Nephron (organoid): ENCODE data around the gene EMD.
A peak's percentile ranks its signal among the peaks of the same experiment; 100 is the strongest.
"Not testable (repeated sequence)": the region's sequence is repeated elsewhere in the genome, so short reads cannot be mapped to it uniquely, and the experiment has no call there.

Experiments used
- H3K27ac Mint-ChIP-seq, 3 experiments: 2 replicates each; pipeline ENCODE4 v1.8.0; 2020; ENCODE audit warnings: mixed read lengths in 3 of 3, mild to moderate bottlenecking in 2 of 3, moderate library complexity in 1 of 3
- H3K27me3 Mint-ChIP-seq: 2 replicates; pipeline ENCODE4 v1.8.0; 2021; ENCODE audit warnings: low read depth, mild to moderate bottlenecking, moderate library complexity, mixed read lengths
- H3K36me3 Mint-ChIP-seq: 2 replicates; pipeline ENCODE4 v1.8.0; 2020; ENCODE audit warnings: low read depth, mixed read lengths
- H3K4me1 Mint-ChIP-seq: 2 replicates; pipeline ENCODE4 v1.8.0; 2020; ENCODE audit warnings: mixed read lengths
- H3K4me3 Mint-ChIP-seq, 3 experiments: 2 replicates each; pipeline ENCODE4 v1.8.0; 2020; ENCODE audit warnings: mild to moderate bottlenecking in 3 of 3, mixed read lengths in 3 of 3, moderate library complexity in 2 of 3
- H3K9me3 Mint-ChIP-seq: 2 replicates; pipeline ENCODE4 v1.8.0; 2020; ENCODE audit warnings: mixed read lengths
- CTCF ChIP-seq, 3 experiments: fragments of 200-600 bp; sonication (generic); IDR thresholded peaks; one replicate each; pipeline ENCODE4 v1.5.0; 2021; ENCODE audit warnings: antibody characterized with exemption in 3 of 3; ENCODE audit not compliant: unreplicated experiment in 3 of 3

The EMD gene

DNA sequence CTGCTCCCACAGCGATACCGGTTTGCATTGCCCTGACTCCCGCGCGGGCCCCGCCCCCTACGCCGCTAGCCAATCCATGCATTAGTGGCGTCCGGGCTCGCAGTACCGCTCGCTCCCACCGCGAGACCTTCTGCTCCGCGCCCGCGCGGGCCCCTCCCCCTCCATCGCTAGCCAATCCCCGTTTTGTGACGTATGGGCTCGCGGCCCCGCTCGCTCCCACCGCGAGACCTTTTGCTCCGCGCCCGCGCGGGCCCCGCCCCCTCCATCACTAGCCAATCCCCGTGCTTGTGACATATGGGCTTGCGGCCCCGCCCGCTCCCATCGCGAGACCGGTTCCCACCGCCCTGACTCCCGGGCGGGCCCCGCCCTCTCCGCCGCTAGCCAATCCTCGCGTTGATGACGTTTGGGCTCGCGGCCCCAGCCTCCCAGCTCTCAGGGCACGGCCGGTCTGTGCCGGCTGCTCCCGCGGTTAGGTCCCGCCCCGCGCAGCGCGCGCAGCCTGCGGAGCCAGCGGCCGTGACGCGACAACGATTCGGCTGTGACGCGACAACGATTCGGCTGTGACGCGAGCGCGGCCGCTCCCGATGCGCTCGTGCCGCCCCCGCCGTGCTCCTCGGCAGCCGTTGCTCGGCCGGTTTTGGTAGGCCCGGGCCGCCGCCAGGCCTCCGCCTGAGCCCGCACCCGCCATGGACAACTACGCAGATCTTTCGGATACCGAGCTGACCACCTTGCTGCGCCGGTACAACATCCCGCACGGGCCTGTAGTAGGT, at the start of gene EMD:
Gene EMD, plus strand, starts transcription at position 497 of the 770 bp plus-strand sequence. Its CDS starts 190 bp downstream, at position 687.
- no peak for TF ChIP-seq CTCF (IDR thresholded peaks at IDR 0.05; ENCODE audit: unreplicated experiment in 3 of 3)
- peaks cover 12% of the 10 kb centered on the region for H3K9me3 Mint-ChIP-seq
- H3K36me3 Mint-ChIP-seq: peaks cover 5% of the 10 kb centered on the region
- H3K27ac Mint-ChIP-seq: peak within 1 kb of the TSS; percentile 42 to 91 (median 78)
- peaks cover 8% of the 10 kb centered on the region for H3K4me1 Mint-ChIP-seq
- H3K27me3 Mint-ChIP-seq: no peaks in the 10 kb centered on the region
- H3K4me3 Mint-ChIP-seq: peak within 1 kb of the TSS; percentile 86 to 93 (median 93)

GRCh38 chrX:154332561-154332960, 46.5 kb upstream of the EMD start:
- peaks cover 14% of the 10 kb centered on the region for H3K4me1 Mint-ChIP-seq
- H3K27me3 Mint-ChIP-seq: peaks cover 7% of the 10 kb centered on the region
- peaks cover 20% of the 10 kb centered on the region for H3K9me3 Mint-ChIP-seq
- no peaks in the 10 kb centered on the region for H3K36me3 Mint-ChIP-seq
- no peak for TF ChIP-seq CTCF (IDR thresholded peaks at IDR 0.05; ENCODE audit: unreplicated experiment in 3 of 3)
- H3K4me3 Mint-ChIP-seq: no peak overlapping the region
- no peak overlapping the region for H3K27ac Mint-ChIP-seq

GRCh38 chrX:154333116-154333515, 46.0 kb upstream of the EMD start:
- H3K4me1 Mint-ChIP-seq: peaks cover 10% of the 10 kb centered on the region
- no peak overlapping the region for H3K4me3 Mint-ChIP-seq
- H3K27ac Mint-ChIP-seq: no peak overlapping the region
- no peaks in the 10 kb centered on the region for H3K36me3 Mint-ChIP-seq
- peaks cover 7% of the 10 kb centered on the region for H3K27me3 Mint-ChIP-seq
- H3K9me3 Mint-ChIP-seq: peaks cover 16% of the 10 kb centered on the region
- no peak for TF ChIP-seq CTCF (IDR thresholded peaks at IDR 0.05; ENCODE audit: unreplicated experiment in 3 of 3)

GRCh38 chrX:154333837-154334271, 45.2 kb upstream of the EMD start:
- Mint-ChIP-seq H3K36me3 (no peaks in the 10 kb centered on the region), H3K9me3 (peaks cover 16% of the 10 kb centered on the region), H3K27ac (peak overlapping the region in 1 of 3 experiments; percentile 25), H3K4me1 (peaks cover 10% of the 10 kb centered on the region), H3K4me3 (no peak overlapping the region), H3K27me3 (peaks cover 7% of the 10 kb centered on the region)
- TF ChIP-seq CTCF (IDR thresholded peaks at IDR 0.05; ENCODE audit: unreplicated experiment in 3 of 3): no peak

DNA sequence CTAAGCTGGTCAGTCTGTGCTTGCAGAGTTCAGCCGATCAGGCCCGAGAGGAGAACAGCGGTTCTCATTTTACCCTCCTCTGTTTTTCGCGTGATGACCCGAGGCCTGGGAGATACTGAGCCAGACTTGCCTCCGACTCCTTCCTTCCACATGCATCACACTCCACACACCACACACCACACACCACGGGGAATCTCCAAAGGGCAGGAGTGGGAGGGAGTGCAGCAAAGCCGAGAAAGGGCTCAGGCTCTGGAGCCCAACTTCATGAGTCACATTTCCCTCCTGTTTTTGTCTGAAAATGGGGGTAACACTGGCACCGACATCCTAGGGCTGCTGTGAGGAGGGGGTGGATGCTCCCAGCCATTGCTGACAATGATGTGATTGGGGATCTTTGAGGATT, 44.6 kb upstream of the EMD start:
- H3K27ac Mint-ChIP-seq: peak overlapping the region in 1 of 3 experiments; percentile 25
- H3K4me1 Mint-ChIP-seq: peaks cover 8% of the 10 kb centered on the region
- H3K36me3 Mint-ChIP-seq: no peaks in the 10 kb centered on the region
- no peak for TF ChIP-seq CTCF (IDR thresholded peaks at IDR 0.05; ENCODE audit: unreplicated experiment in 3 of 3)
- H3K27me3 Mint-ChIP-seq: peaks cover 7% of the 10 kb centered on the region
- H3K4me3 Mint-ChIP-seq: no peak overlapping the region
- H3K9me3 Mint-ChIP-seq: peaks cover 16% of the 10 kb centered on the region

- not testable (repeated sequence) for H3K9me3 Mint-ChIP-seq, H3K4me1 Mint-ChIP-seq, H3K27ac Mint-ChIP-seq, H3K4me3 Mint-ChIP-seq, H3K36me3 Mint-ChIP-seq, H3K27me3 Mint-ChIP-seq
Observed at GRCh38 chrX:154341399-154342298, 37.4 kb upstream of the EMD start.

- H3K27ac Mint-ChIP-seq, H3K4me3 Mint-ChIP-seq: not testable (repeated sequence)
Observed at GRCh38 chrX:154343063-154343462, 36.0 kb upstream of the EMD start.

DNA sequence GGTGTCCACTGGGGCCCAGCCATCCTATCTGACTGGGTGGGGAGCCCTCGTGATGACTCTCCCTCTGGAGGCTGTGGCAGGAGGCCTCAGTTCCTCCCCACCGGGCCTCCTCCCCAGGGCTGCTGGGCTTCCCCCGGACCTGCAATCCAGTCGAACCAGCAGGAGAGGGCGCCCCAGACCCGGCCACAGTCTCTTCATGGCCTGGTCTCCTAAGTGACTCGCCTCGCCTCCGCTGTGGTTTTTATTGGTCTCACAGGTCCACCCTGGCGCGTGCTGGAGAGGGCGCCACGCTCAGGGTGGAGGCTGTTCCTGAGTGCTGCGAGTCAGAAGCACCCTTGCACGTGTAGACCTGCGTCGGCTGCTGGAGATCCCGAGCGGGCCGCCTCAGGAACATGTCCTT, 35.5 kb upstream of the EMD start:
- not testable (repeated sequence) for H3K27ac Mint-ChIP-seq, H3K9me3 Mint-ChIP-seq, H3K36me3 Mint-ChIP-seq, H3K27me3 Mint-ChIP-seq, H3K4me3 Mint-ChIP-seq, H3K4me1 Mint-ChIP-seq

More at GRCh38 chrX:154343063-154343462, 36.0 kb upstream of the EMD start:
- H3K36me3 Mint-ChIP-seq, H3K4me1 Mint-ChIP-seq, H3K9me3 Mint-ChIP-seq, H3K27me3 Mint-ChIP-seq: not testable (repeated sequence)
